ENCODE data around the gene CACNB2. TPM values are rescaled to one million over a fixed set of nuclear protein-coding genes. Genes with fewer than 3 reads are reported as not detected.

The CACNB2 gene
- total RNA-seq, 4 donors from 2014 or later = 60.3 to 158 (median 89.1) TPM

DNA sequence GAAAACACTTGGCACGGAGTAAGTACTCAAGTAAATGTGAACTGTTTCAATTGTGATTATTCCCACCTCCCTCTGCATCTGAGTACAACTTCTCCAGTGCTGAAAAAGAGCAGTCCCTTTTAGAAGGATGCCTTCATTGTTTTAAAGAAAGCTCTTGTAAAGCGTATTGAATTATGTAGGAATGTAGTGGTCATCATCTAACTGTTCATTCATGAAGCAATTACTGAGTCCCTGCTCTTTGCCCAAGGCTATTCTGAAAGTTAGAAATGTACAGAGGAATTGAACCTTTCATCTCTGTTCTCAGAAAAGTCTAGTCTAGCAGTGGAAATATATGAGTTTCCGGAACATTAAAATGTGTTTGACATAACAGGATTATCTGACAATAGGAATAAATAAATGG is 127.8 kb downstream of the CACNB2 start:
- H3K4me1 ChIP-seq = peaks cover 0 to 35% (median 0%) of the 10 kb centered on the region in 3 donors
- H3K27me3 ChIP-seq = no peaks in the 10 kb centered on the region
- H3K4me3 ChIP-seq = no peak overlapping the region
- ATAC-seq = no peak
- H3K36me3 ChIP-seq = no peaks in the 10 kb centered on the region
- TF ChIP-seq POLR2AphosphoS5 (IDR thresholded peaks at IDR 0.05) (no peak), POLR2A (IDR thresholded peaks at IDR 0.05) (no peak), EP300 (IDR thresholded peaks at IDR 0.05) (no peak)
- TF ChIP-seq, protein P1, sequence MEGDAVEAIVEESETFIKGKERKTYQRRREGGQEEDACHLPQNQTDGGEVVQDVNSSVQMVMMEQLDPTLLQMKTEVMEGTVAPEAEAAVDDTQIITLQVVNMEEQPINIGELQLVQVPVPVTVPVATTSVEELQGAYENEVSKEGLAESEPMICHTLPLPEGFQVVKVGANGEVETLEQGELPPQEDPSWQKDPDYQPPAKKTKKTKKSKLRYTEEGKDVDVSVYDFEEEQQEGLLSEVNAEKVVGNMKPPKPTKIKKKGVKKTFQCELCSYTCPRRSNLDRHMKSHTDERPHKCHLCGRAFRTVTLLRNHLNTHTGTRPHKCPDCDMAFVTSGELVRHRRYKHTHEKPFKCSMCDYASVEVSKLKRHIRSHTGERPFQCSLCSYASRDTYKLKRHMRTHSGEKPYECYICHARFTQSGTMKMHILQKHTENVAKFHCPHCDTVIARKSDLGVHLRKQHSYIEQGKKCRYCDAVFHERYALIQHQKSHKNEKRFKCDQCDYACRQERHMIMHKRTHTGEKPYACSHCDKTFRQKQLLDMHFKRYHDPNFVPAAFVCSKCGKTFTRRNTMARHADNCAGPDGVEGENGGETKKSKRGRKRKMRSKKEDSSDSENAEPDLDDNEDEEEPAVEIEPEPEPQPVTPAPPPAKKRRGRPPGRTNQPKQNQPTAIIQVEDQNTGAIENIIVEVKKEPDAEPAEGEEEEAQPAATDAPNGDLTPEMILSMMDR (IDR thresholded peaks at IDR 0.05) = no peak
- H3K27ac ChIP-seq = no peak overlapping the region
- H3K9me3 ChIP-seq = no peaks in the 10 kb centered on the region
- WGBS, 2 donors (ENCODE audit: low coverage in 1 of 2) = 78 to 79% methylated on average over 2 to 3 of the region's 3 CpGs

GRCh38 chr10:18271491-18271890 is 131.3 kb downstream of the CACNB2 start:
- Histone ChIP-seq H3K27me3 (no peaks in the 10 kb centered on the region), H3K9me3 (no peaks in the 10 kb centered on the region), H3K36me3 (no peaks in the 10 kb centered on the region), H3K4me3 (no peak overlapping the region), H3K27ac (no peak overlapping the region), H3K4me1 (peaks cover 0 to 22% (median 0%) of the 10 kb centered on the region in 3 donors)
- ATAC-seq = no peak
- 79 to 85% methylated on average over 3 of the region's 3 CpGs for WGBS, 2 donors (ENCODE audit: low coverage in 1 of 2)
- TF ChIP-seq POLR2A (IDR thresholded peaks at IDR 0.05) (no peak), EP300 (IDR thresholded peaks at IDR 0.05) (no peak), POLR2AphosphoS5 (IDR thresholded peaks at IDR 0.05) (no peak)
- TF ChIP-seq, protein P1 (IDR thresholded peaks at IDR 0.05) = no peak

DNA sequence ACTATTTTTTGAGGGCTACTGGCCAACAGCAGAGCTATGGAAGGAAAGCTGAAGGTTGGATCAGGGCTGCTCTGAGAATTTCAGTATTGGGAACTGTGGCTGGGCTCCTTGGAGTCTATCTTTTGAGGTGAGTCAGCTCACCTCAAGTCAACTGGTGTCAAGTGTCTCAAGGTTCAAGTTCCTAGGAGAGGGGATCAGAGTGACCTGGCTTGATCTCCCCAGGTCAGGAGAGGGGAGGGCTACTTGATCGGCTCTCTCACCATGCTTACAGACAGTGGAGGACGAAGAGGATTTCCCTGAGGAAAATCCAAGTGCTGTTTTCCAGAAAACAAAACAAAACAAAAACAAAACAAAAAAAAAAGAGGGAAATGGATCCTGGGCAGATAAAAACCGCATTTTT is 132.8 kb downstream of the CACNB2 start:
- H3K27me3 ChIP-seq = no peaks in the 10 kb centered on the region
- no peak overlapping the region for H3K4me3 ChIP-seq
- peaks cover 0 to 15% (median 0%) of the 10 kb centered on the region in 3 donors for H3K4me1 ChIP-seq
- TF ChIP-seq POLR2A (IDR thresholded peaks at IDR 0.05) (no peak), POLR2AphosphoS5 (IDR thresholded peaks at IDR 0.05) (no peak), EP300 (IDR thresholded peaks at IDR 0.05) (no peak)
- TF ChIP-seq, protein P1 (IDR thresholded peaks at IDR 0.05) = no peak
- H3K9me3 ChIP-seq = no peaks in the 10 kb centered on the region
- no peak overlapping the region for H3K27ac ChIP-seq
- no peaks in the 10 kb centered on the region for H3K36me3 ChIP-seq
- WGBS, 2 donors (ENCODE audit: low coverage in 1 of 2) = 80 to 83% methylated on average over 1 of the region's 3 CpGs
- no peak for ATAC-seq

GRCh38 chr10:18278181-18278580 is 138.0 kb downstream of the CACNB2 start:
- TF ChIP-seq POLR2A (IDR thresholded peaks at IDR 0.05) (no peak), POLR2AphosphoS5 (IDR thresholded peaks at IDR 0.05) (no peak), EP300 (IDR thresholded peaks at IDR 0.05) (no peak)
- TF ChIP-seq, protein P1 (IDR thresholded peaks at IDR 0.05) = no peak
- H3K4me3 ChIP-seq = no peak overlapping the region
- ATAC-seq = no peak

GRCh38 chr10:18279173-18279572 is 138.9 kb downstream of the CACNB2 start:
- Histone ChIP-seq H3K4me1 (peaks cover 0 to 25% (median 0%) of the 10 kb centered on the region in 3 donors), H3K36me3 (no peaks in the 10 kb centered on the region), H3K27ac (no peak overlapping the region), H3K4me3 (no peak overlapping the region), H3K9me3 (no peaks in the 10 kb centered on the region), H3K27me3 (no peaks in the 10 kb centered on the region)
- TF ChIP-seq EP300 (IDR thresholded peaks at IDR 0.05) (no peak), POLR2AphosphoS5 (IDR thresholded peaks at IDR 0.05) (no peak), POLR2A (IDR thresholded peaks at IDR 0.05) (no peak)
- TF ChIP-seq, protein P1 (IDR thresholded peaks at IDR 0.05) = no peak
- ATAC-seq = no peak
- WGBS, 2 donors (ENCODE audit: low coverage in 1 of 2) = 20 to 22% methylated on average over 4 of the region's 4 CpGs

More at GRCh38 chr10:18278181-18278580, 138.0 kb downstream of the CACNB2 start:
- Histone ChIP-seq H3K4me1 (peaks cover 0 to 35% (median 0%) of the 10 kb centered on the region in 3 donors), H3K27ac (no peak overlapping the region), H3K27me3 (no peaks in the 10 kb centered on the region), H3K36me3 (no peaks in the 10 kb centered on the region), H3K9me3 (no peaks in the 10 kb centered on the region)
- 98% methylated on average over 3 of the region's 3 CpGs; no CpG with 5 or more reads in 1 of the 2 donors for WGBS, 2 donors (ENCODE audit: low coverage in 1 of 2)

Measured in gastroesophageal sphincter (tissue), 4 donors.